Embryonic facial prominence (tissue), 1 donor: ENCODE measurements around the gene RCAN3.

Experiments
- DNase-seq: peaks from one replicate; pipeline ENCODE4 v3.0.0-alpha.2; 2016; ENCODE audit errors: extremely low spot score

Gene RCAN3

GRCh38 chr1:24551290-24551959, 48.8 kb downstream of the RCAN3 start:
- no peak for DNase-seq

DNA sequence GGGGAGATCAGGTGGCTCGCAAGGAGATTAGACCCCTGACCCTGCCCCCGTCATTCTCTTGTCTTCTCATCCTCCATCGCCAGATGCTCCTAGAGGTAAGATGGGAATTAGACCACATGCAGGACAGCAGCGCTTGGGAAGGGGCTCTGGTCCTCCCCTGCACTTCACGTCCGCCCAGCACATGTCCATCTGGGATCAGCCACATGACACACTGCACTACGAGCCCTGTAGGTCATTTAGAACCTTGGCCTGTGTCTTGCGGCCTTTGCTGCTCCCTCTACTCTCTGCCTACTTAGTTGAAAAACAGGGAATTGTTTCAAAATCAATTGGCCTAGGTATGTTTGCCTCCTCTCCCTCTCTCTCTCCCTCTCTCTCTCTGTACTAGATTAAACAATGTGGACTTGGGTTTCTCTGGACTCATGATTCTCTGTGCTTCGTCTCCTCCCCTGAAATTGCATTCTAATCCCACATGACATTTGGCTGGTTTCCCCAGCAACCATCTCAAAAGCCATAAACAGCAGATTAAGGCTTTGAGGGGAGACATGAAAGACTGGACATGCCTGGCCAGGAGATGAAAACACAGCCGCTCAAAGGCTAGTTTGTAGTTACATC, 49.4 kb downstream of the RCAN3 start:
- no peak for DNase-seq

- no peak for DNase-seq
Observed at GRCh38 chr1:24553931-24554330, 51.3 kb downstream of the RCAN3 start.

GRCh38 chr1:24554714-24555113, 52.1 kb downstream of the RCAN3 start:
- no peak for DNase-seq

- DNase-seq, result no peak
Observed at GRCh38 chr1:24555591-24556413, 53.2 kb downstream of the RCAN3 start, which contains the start of gene NCMAP. NCMAP (plus strand) TSS chr1:24556087; CDS start chr1:24595431, 39,344 bp downstream.

GRCh38 chr1:24556414-24556795, 53.8 kb downstream of the RCAN3 start:
- no peak for DNase-seq

- DNase-seq, result no peak
Observed at GRCh38 chr1:24557220-24557619, 54.6 kb downstream of the RCAN3 start.

- DNase-seq, result no peak
Observed at GRCh38 chr1:24557711-24558131, 55.1 kb downstream of the RCAN3 start.

DNA sequence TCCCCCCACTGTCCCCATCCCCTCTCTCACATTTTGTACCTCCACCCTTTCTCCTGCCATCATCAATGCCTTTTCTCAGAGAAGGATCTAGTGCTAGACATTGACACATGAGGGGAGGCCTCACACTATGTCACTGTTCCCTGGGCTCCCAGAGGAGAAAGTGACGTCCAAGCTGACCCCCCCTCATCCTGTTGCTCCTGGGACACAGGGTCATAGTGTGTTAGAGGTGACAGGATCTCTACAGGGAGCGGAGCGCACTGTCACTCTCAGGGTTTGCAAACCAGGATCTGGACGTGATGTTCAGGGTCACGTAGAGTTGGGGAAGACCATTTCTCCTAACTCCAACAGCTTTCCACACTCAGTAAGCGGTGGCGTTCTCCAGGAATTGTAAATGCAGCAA, 55.8 kb downstream of the RCAN3 start:
- no peak for DNase-seq

- DNase-seq, result no peak
Observed at GRCh38 chr1:24558902-24559791, 56.5 kb downstream of the RCAN3 start.

GRCh38 chr1:24560361-24560760, 57.7 kb downstream of the RCAN3 start:
- no peak for DNase-seq

DNA sequence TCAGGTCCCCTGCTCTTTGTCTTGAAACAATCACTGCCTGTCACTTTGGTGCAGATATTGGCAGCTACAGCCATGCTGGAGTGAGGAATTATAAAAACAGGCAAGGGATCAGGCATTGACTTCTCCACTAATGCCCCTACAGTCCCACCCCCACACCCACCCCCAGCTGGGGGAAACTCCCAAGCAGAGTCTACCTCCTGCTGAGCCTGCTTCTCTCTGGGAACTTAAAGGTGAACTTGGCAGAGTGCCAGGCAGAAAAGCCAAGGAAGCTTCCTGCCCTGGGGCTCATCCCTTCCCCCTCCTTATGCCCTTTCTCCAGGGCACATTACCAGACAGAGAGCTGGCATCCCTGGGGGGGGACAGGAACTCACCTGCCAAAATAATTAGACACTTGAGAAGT, 60.0 kb downstream of the RCAN3 start:
- no peak for DNase-seq

DNA sequence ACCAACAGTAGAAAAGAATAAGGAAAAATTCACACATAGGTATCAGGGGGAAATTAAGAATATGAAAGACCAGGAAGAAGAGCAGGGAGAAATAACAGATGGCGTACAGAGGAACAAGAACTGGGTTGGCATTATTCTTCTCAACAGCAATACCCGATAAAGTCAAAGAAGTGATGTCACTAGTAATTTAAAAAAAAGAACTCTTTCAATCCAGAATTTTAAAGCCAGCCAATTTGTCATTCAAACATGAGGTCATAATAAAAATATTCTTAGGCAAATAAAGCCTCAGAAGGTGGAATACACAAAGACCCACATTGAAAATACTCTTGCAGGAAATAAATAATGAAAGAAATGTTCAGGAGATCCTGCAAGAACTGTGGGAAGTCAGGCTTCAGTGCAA, 62.1 kb downstream of the RCAN3 start:
- DNase-seq, result no peak

DNA sequence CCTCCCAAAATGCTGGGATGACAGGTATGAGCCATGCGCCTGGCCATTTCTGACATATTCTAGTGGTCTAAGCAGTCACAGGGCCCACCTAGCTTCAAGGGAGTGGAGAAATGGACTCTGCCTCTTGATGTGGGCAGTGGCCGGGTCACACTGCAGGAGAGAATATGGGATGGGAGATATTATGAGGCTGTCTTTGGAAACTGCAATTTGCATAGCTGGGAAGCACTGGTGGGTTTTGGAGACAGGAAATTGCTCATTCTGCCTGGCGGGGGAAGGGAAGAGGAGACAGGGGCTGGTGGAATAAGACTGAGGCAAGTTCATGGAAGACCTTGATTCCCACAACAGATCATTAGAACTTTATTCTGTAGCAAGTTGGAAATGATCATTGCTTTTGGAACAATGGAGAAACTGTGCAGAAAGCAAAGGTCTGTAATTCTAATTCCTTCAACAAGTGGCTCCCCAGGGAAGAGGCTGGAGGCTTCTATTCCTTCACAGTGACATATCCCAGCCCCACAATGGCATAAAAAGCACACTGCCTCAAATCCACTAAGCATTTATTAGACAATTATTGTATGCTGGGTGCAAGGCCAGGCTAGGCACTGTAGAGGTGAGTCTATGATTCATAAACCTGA, 63.7 kb downstream of the RCAN3 start:
- DNase-seq, result no peak

DNA sequence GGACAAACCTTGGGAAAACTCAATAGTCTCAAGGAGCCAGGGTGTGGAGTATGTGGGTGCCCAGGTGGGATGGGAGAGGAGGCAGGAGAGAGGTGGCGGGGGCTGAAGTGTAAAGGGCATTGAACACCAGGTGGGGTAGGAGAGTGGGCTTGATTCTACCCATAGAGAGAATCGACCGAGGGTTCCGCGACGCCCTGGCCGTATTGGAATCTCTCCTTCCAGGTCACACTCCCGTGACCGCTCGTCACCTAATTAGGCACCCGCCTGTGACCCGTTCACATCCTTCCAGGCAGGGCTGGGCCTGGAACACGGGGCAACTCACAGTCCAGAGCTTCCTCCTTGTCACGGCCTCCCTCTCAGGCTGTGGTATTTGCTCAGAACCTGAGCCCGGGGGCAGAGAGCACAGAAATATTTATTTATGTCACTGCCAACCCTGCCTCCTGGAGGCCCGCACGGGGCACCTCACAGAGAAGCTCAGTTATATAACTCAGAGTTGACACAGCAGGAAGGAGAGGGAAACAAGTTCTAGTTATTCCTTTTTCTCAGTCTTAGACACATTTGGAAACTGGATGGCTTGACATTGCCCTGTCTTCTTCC, 65.3 kb downstream of the RCAN3 start:
- no peak for DNase-seq

GRCh38 chr1:24568475-24568874, 65.8 kb downstream of the RCAN3 start:
- DNase-seq, result no peak

DNA sequence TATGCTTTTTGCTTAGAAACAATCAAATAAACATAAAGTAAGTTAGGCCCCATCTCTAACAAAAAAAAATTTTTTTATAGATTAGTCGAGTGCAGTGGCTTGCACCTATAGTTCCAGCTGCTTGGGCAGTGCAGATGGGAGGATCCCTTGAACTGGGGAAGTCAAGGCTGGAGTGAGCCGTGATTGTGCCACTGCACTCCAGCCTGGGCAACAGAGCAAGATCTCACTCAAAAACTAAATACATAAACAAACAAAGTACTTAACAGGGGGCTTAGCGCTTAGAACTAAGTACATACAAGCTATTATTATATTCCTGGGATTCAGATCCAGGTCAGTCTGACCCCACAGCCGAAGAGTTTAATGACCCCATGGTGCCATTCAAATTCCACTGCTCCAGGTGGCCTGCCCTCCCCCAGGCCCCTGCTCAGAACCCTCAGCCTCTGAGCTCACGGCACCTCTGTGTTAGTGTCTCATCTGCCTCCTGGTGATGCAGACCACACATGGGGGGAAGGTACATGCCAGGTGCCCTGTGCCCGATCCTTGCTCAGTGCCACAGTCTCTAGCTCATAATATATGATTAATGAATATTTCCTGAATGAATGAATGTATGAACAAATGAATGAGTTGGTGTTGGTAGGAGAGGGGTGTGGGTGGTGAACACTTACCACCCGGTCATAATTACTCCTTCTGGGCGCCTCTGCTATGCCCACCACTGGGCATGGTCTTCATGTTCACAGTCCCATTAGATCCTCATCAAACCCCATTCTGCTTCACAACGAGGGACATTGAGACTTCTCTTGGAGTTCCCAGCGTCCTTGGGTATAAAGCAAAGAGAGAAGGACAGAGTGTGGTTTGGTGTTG, 67.9 kb downstream of the RCAN3 start:
- no peak for DNase-seq

DNA sequence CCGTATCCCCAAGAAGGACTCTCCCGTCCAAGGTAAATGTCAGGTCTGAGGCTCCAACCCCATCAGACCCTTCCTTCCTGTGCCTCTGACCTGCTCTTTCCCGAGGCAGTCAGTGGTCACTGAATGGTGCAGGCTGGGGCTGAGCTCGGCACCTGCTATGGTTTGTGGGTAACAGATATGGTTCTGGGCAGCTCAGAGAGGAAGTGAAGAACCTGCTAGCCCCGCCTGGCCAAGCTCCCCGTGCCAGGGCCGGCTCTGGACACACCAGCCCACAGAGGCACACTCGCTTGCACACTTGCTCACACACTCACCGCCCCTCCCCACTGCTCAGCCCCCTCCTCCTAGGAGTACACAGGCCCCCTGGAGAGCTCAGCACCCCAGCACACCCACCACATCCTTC, 69.7 kb downstream of the RCAN3 start:
- no peak for DNase-seq

- DNase-seq, result no peak
Observed at GRCh38 chr1:24575905-24576587, 73.4 kb downstream of the RCAN3 start.
